LNCaP clone FGC (cell line): ENCODE data around the gene FDX2.

Experiments used
- DNase-seq: peaks from one replicate; pipeline ENCODE4 v3.0.0-alpha.2; 2011; ENCODE audit warnings: low read depth
- H3K4me3 ChIP-seq: 2 replicates; pipeline ENCODE4 v1.5.1; 2011; ENCODE audit warnings: mild to moderate bottlenecking, low read depth, low read length, control low read depth
- CTCF ChIP-seq: IDR thresholded peaks from 2 replicates; pipeline ENCODE4 v1.5.1; 2012; ENCODE audit warnings: mild to moderate bottlenecking; ENCODE audit not compliant: control insufficient read depth, insufficient read depth; ENCODE audit errors: extremely low read depth

FDX2 gene

GRCh38 chr19:10356431-10356830, 40.6 kb upstream of the FDX2 start:
- H3K4me3 ChIP-seq: no peak overlapping the region
- TF ChIP-seq CTCF: no peak
- no peak for DNase-seq

GRCh38 chr19:10353793-10354391, 38.1 kb upstream of the FDX2 start:
- H3K4me3 ChIP-seq: no peak overlapping the region
- DNase-seq: no peak
- TF ChIP-seq CTCF: no peak

- TF ChIP-seq CTCF: no peak
- no peak overlapping the region for H3K4me3 ChIP-seq
- no peak for DNase-seq
Measured at GRCh38 chr19:10352764-10353671, 37.2 kb upstream of the FDX2 start.

- DNase-seq: no peak
- no peak for TF ChIP-seq CTCF
- H3K4me3 ChIP-seq: no peak overlapping the region
Measured at GRCh38 chr19:10346509-10346908, 30.7 kb upstream of the FDX2 start.

GRCh38 chr19:10344780-10345179, 29.0 kb upstream of the FDX2 start:
- H3K4me3 ChIP-seq: no peak overlapping the region
- no peak for TF ChIP-seq CTCF
- no peak for DNase-seq

GRCh38 chr19:10343495-10343894, 27.7 kb upstream of the FDX2 start:
- no peak for TF ChIP-seq CTCF
- H3K4me3 ChIP-seq: no peak overlapping the region
- DNase-seq: no peak
